MV-4-11 (cell line): ENCODE measurements around the gene PCGF3.
"Not testable (repeated sequence)": the region's sequence is repeated elsewhere in the genome, so short reads cannot be mapped to it uniquely, and the experiment has no call there.

ENCODE experiments used
- DNase-seq: peaks from one replicate; lab custom pipeline; 2025; lab: John Stamatoyannopoulos, UW

The PCGF3 gene

DNA sequence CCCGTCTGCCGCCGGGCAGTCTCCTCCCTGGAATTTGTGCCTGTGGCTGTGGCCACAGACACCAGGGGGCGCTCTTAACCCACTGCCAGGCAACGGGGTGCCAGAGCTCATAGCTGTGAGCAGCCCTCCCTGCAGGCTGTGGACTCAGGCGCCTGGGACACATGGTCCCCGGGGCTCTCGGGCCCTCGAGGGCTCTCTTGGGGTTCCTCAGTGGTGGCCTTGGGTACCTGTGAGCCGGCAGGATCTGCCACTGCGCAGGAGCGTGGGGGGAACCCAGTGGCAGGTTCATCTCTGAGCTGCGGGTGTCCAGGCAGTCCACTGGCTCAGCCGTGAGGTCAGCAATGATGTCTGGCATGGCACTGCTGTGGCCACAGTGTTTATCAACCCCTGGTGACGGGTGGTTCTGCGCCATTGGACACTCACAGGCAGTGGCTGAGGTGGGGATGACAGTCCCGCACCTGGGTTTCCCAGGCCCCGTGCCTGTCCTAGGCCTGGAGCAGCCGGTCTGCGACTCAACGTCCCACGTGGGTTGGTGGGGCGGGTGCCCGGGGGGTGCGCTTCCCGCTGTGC, 37.2 kb downstream of the PCGF3 start:
- peak; percentile 25 for DNase-seq

DNA sequence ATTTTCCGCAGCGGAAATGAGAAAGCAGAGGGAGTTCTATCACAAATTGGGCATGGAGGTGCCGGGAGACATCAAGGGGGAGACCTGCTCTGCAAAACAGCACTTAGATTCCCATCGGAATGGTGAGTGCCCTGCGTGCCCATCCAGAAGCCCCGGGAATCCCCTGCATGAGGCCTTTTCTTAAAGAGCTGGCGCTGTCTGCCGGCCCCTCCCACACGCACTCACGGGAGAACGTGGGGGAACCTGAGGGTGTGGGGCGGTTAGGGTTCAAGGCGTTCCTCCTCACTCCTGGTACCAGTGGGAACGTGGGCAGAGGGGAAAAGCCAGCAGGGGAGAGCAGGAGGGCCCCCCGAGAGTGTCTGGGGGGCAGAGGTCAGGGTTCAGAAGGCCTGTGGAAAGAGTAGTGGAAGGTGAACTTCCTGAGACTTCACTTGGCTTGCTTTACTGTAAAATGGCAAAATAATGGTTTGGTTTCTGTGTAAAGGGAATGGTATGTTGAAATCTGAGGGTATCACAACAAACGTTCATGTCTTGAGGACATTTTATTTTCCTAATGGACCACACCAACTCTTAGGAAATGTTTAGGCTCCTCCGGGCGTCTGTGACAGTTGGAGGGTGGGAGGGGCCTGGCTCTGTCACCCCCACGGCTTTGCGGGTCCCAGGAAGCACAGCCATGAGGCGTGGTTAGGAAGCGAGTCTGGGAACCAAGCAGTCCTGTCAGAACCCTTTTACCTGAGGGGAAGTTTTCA, 38.0 kb downstream of the PCGF3 start:
- peak; percentile 4 for DNase-seq

DNA sequence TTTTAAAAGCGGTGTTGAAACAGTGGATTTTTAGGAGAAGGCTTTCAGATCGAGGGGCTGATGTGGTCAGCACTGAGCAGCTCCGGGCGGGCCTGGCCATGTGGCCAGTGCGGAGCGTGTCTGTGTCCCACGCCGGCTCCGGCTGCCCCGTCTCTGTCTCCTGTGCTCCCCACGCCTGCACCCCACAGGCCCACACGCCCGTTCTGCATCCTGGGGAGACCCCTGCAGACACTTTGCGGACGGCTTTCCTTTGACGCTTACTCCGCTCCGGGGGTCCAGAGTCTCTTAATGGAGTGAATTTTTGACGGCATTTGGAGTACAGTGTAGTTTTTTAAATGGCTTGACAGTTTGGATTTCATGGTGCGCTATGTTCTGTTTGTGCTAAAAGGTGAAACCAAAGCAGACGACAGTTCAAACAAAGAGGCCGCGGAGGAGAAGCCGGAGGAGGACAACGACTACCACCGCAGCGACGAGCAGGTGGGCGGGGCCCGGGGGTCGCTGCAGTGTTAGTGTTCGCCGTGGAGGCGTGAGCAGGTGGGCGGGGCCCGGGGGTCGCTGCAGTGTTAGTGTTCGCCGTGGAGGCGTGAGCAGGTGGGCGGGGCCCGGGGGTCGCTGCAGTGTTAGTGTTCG, 38.7 kb downstream of the PCGF3 start:
- DNase-seq = no peak

DNA sequence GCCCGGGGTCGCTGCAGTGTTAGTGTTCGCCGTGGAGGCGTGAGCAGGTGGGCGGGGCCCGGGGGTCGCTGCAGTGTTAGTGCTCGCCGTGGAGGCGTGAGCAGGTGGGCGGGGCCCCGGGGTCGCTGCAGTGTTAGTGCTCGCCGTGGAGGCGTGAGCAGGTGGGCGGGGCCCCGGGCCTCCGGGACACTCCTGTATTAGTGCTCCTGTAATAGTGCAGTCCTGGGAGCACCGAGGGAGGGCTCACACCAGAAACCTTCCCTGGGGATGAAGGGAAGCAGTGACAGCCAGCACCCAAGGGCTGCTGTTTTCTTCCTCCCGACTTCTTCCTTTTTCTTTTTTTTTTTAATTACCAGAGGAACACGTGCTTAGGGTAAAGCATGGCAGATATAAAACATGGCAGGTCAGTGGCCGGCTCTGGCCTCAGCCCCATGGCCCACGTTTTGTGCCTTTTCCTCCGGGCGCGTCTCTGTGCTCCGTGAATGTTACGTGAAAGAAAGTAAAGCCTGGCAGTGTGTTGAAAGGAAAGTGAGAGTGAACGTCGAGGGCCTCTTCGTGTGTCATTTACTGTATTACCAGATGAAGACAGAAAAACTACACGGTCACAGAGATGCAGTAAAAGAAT, 42.0 kb downstream of the PCGF3 start:
- DNase-seq = no peak

DNA sequence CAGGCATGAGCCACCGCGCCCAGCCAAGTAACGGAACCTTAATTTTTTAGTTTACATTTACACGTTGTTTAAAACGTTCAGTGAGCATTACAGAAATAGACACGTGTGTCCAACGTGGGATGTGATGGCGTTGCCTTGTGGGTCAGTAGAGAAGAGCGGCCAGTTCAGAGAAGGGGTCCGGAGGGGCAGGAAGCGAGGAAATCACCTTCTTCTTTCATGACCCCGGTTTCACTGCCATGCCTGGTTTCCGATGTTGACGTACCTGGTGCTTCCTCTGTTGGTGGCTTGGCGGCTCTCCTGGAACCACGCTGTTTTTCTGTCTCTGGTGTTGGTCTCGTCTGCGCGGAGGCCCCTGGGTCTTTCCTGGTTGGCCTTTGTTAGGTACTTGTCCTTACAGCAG, 42.8 kb downstream of the PCGF3 start:
- no peak for DNase-seq

DNA sequence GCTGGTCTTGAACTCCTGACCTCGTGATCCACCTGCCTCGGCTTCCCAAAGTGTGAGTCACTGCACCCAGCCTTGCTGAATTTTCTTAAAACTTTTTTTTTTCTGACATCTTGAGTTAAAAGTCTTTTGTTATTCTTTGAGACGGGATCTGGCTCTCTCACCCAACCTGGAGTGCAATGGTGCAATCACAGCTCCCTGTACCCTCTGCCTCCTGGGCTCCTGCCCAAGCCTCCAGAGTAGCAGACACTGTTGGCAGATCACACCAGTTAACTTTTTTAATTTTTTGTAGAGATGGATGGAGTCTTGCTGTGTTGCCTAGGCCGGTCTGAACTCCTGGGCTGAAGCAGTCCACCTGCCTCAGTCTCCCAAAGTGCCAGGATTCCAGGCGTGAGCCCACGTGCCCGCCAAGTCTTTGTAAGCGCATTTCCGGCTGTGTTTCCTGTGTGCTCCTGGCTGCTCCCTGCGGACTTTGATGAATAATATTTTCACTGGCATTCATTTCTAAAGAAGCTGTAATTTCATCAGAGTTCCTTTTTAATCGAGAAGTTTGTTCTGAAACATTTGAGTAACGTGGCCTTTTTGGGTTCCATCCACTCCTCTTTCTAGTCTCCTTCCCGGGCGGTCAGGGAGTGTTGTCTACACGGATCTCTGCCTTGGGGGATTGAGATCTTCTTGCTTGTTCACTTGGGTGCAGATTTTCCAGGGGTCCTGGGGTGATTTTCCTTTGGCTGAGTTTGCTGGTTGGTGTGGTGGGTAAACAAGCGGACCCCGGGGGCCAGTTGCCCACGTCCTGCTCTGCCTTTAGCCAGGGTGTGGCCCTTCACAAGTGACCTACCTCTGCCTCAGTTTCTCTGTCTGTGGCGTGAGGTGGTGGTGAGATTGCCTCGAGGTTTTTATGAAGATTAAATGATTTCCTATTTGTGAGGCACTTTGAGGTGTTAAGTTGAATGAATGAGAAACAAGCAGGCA, 44.4 kb downstream of the PCGF3 start:
- peak; percentile 7 for DNase-seq

DNA sequence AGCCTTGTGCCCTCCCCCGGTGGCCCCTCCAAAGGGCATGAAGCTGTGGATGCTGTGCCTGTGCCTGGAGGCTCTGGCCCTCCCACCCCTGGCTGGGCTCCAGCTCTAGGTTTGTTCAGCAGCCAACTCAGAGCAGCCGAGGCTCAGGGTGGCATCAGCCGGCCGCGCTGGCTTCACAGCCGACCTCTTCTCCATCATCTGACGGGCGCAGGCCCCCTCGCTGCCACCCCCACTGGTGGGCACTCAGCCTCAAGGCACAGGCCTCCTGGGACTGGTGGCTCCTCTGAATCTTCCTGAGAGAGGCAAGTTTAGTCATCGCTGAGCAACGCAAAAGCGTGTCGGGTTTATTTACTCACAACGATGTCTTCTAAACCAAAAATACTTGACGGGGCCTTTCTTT, 46.0 kb downstream of the PCGF3 start:
- DNase-seq = no peak

DNA sequence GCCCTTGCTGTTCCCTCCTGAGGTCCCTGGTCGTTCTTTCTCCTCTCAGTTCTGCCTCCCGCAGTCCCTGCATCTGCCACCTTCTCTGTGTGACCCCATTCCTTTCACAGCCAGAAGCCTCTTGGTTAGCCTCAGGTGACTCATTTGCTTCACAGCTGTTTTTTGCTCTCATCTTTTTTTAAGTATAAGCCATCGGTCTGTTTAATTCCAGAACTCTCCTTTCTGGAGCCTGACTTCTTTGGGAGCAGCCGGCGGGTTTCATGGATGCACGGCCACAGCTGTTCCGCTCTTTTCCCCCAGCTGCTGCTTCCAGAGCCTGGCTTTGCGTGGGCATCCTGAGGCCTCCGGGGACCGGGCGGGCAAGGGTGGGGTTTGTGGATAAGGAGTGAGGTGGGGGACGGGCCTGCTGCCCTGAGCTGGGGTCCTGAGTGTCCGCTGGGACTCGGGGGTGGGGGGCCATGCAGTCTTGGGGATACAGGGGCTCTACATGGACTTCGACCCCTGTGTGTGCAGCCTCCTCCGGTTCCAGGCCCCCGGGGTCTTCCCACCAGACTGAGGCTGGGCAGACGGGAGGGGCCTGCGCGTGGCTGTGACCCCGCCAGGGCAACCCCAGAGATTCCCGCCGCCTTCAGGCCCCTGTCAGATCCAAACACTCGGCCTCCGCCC, 46.7 kb downstream of the PCGF3 start:
- no peak for DNase-seq

DNA sequence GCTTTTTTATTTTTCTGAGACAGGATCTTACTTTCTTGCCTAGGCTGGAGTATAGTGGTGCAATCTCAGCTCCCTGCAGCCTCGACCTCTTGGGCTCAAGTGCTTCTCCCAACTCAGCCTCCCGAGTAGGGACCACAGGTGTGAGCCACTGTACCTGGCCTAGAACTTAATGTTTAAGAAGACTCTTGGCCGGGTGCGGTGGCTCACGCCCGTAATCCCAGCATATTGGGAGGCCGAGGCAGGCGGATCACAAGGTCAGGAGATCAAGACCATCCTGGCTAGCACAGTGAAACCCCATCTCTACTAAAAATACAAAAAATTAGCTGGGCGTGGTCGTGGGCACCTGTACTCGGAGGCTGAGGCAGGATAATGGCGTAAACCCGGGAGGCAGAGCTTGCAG, 47.6 kb downstream of the PCGF3 start:
- not testable (repeated sequence) for DNase-seq

DNA sequence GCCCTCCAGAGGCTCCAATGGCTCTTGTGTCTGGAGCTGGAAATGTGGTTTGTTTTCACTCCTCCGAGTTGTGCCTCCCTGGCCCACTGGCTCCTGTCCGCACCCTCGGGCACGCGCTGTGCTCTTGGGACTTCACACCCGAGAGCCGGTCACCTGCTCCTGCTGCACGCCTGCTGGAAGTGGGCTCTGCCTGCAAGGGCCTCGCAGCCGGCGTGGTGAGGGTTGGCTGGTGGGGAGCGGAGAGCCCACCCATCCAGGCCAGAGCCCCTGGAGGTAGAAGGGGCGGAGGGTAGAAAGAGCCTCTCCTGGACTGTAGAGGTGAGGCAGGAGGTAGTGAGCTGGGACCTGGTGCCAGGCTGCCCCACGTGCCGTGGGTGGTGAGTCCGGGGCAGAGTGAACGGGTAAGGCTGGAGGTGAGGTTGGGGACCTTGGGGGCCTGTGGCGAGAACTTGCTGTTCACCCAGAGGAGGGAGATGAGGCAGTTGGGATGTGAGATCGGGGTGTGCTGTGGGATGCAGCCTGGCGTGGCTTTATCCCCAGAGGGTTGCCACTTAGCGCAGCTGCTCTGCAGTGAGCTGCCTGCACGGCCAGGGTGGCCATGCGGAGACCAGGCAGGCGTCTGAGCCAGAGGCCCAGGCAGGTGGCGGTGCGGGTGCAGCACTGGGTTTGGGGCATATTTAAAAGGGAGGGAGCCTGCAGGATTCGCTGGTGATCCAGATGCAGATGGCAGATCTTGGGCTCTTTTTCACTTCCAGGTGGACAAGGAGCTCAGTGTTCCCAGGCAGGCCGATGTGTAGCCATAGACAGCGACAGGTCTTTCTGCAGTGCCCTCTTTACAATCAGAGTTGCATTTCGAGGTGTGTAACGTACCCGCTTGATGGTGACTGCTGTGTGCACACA, 48.8 kb downstream of the PCGF3 start:
- DNase-seq = no peak

DNA sequence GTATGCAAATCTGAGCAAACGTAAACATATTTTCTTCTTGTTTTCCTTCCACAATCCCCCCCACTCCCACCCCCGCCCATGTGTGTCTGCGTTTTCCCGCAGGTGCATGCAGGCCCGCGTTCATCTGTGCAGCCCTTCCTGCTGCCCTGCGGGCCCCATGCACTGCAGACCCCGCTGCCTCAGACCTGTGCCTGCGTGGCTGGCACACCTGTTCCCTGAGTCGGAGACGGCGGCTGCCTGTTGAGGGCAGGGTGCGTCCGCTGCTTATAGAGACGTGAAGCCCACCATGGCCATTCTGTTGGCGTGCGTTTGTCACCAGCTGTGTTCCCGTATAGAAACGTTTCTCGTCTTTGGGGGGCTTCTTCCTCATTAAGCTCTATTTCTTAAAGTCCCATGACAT, 51.5 kb downstream of the PCGF3 start:
- no peak for DNase-seq

DNA sequence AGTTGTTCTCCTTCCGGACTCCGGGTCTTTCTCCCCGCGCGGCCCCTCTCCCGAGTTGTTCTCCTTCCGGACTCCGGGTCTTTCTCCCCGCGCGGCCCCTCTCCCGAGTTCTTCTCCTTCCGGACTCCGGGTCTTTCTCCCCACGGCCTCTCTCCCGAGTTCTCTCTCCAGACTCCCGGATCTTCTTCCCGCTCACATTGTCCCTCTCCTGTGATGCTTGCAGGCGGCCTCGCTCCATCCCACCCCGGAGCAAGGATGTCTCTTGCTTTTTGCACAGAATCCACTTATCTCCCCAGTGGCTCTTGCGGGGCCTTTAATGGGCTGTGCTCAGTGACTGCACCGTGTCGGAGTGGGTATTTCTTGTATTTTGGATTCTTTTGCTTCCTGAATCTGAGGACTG, 54.2 kb downstream of the PCGF3 start:
- DNase-seq = not testable (repeated sequence)

DNA sequence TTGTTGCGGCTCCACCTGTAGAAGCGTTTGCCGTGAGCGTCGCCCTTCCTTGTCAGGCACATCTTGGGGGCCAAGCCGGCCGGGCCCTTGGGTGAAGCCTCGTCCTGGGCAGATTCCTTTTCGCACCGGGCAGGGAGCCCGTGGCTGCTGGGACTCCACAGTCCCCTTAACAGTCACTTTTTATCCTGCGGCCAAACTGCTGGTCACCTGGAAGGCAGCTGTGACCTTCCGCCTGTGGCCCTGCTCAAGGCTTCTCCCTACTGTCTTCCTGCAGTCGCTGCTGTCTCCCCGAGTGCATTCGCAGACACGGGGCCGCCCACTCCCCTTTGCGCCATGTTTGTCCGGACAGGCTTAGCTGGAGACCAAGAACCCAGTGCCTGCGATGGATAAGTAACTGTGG, 55.0 kb downstream of the PCGF3 start:
- no peak for DNase-seq

DNA sequence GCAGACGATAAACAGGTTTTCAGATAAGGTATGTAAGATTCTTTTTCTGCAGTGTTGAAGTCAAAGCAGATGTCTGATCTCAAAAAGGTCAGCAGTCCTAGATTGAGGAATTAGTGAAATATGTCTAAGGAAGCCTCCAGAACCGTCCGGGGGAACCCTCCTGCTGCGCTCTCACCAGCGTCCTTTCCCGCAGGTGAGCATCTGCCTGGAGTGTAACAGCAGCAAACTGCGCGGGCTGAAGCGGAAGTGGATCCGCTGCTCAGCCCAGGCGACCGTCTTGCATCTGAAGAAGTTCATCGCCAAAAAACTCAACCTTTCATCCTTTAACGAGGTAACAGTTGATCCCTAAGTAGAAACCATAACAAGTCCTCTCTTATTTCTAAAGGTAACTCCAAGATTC, 55.5 kb downstream of the PCGF3 start:
- no peak for DNase-seq

DNA sequence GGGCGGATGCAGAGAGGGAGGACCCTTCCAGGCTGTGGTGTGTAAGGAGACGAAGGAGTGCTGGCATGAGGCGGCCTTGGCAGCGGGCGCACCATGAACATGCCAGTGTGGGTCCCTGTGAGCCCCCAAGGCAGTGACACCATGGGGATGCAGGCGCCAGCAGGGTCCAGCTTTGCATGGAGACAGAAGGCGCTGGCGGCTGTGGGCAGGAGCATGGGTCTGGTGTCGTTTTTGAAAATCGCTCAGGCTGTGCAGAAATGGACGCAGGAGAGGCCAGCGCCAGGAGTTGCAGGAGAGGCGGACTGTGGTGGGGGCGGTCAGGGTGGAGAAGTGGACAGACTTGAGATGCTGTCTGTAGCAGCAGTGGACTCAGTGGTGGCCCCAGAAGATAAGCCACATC, 56.1 kb downstream of the PCGF3 start:
- DNase-seq = no peak

DNA sequence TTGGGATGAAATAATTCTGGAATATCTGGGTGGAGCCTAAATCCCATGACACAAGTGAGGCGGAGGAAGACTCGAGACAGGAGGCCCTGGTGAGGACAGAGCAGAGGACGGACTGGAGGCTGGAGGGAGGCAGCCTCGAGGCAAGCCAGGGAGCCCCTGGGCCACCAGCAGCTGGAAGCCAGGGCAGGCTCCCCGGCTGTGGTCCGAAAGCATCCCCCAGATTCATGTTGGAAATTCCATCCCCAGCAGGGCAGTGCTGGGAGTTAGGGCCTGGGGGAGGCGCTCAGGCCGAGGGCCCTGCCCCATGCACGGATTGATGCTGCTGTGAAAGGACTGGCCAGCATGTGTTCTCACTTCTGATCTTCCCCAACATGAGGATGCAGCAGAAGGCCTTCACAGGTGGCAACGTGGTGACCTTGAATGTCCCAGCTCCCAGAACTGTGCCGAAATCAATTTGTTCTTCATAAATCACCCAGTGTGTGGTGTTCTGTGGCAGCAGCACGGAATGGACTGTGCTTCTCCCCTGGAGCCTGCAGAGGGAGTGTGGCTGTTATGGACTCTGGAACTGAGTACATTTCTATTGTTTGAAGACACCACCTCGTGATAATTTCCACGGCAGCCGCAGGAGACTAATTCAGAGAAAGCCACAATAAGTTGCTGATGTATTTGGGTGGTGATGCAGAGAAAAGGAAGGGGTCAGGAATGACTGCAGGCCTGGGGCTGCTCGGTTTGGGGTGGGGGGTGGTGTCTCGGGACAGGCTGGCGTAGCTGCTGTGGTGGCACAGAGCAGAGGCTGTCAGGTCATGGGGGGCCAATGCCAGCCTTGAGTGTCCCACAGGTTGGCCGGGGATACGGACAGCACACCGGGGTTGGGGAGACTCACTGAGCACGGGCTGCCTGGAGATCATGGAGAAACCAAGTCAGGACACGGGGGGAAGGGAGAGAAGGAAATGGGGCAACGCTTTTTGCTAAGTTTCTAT, 56.9 kb downstream of the PCGF3 start:
- peak; percentile 22 for DNase-seq

DNA sequence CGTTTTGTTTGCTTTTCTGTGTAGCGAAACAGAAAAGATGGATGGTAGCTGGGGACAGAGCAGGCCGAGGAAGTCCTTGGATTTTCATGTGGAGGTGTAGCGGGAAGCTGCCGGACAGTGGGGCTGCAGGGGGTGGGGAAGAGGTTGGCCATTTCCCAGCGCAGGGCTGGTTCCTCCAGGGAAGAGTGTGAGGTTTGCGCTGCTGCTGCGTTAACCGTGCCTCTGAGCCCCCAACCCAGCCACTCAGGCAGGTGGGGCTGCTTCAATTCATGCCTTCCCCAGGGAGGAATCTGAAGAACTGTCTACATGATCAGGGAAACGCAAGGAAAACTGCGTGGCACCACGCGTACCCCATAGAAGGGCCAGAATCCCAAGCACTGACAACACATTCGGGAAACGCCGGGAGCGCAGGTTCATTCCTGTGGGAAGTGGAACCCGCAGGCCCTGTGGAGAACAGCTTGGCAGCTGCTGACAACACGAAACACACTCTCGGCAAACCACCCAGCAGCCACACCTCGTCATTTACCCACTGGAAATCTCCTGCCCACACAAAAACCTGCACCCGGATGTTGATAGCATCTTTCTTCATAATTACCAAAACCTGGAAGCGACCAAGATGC, 57.7 kb downstream of the PCGF3 start:
- no peak for DNase-seq

DNA sequence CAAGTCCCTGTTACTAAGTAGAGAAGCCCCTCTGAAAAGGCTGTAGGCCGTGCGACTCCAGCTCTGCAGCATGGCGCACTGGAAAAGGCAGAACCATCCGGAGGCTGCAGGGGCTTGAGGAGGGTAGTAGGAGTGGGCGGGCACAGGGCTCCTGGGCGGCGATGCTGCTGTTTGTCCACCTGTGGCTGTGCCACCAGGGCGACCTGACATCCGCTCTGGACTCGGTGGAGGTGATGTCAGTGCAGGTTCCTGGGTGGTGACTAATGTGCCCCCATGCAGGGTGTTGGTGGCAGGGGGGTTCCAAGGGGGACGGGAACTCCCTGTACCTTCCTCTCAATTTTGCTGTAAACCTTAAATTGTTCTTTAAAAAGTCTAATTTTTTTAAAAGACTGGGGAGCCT, 58.3 kb downstream of the PCGF3 start:
- no peak for DNase-seq
